Measurements from ENCODE around the gene MARCHF10. TPM values are rescaled to one million over a fixed set of nuclear protein-coding genes. Genes with fewer than 3 reads are reported as not detected.

The MARCHF10 gene
- total RNA-seq, 4 donors from 2014 or later: 0.33 to 0.52 (median 0.42) TPM; not detected in 1

DNA sequence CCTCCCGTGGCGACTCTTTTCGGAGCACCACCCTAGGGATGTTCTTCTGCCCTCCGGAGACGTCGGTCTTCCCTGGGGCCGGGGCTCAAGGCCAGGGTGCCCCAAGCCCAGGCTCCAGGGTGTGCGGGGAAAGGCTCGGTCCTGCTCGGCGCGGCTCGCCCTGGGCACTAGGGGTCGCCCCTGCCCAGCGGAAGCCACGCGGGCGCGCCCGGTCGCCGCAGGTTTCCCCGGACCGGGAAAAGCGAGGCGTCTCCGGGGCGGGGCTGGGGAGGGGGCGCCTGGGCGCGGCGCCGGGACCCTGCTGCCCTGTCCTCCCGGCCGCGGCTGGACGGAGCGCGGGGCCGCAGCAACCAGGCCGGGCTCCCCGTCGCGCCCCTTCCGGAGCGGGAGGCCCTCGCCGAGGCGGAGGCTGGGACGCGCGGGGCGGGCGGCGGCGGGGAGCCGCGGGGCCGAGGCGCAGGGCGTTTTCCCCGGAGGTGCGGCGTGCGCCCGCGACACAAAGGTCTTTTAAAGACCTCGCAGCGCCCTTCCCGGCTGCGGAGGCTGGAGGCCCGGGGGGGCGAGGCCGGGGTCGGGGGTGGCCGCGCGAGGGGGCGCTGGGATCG is 104.2 kb downstream of the MARCHF10 start:
- Histone ChIP-seq H3K27ac (replicated peaks in 1 of 4) (peak overlapping the region; percentile 61 to 82 (median 74)), H3K4me3 (peak overlapping the region; percentile 65 to 90 (median 72)), H3K4me1 (peaks cover 20 to 29% (median 26%) of the 10 kb centered on the region in 4 donors), H3K36me3 (no peaks in the 10 kb centered on the region), H3K9me3 (peaks cover 0 to 7% (median 5%) of the 10 kb centered on the region in 4 donors), H3K27me3 (peaks cover 0 to 5% (median 0%) of the 10 kb centered on the region in 4 donors)
- intact Hi-C loops (cut with DNase I): loop anchor here (1.0 to 10.0 kb wide), 3 partner anchors 265 to 702 kb away; no protein-coding TSS in a partner anchor
- TF ChIP-seq POLR2A (IDR thresholded peaks at IDR 0.05; ENCODE audit: low read depth): no peak
- TF ChIP-seq EP300 (IDR thresholded peaks at IDR 0.05): no peak
- TF ChIP-seq POLR2AphosphoS5 (IDR thresholded peaks at IDR 0.05): peak in 1 of 2 donors; percentile 29
- TF ChIP-seq, protein P1, sequence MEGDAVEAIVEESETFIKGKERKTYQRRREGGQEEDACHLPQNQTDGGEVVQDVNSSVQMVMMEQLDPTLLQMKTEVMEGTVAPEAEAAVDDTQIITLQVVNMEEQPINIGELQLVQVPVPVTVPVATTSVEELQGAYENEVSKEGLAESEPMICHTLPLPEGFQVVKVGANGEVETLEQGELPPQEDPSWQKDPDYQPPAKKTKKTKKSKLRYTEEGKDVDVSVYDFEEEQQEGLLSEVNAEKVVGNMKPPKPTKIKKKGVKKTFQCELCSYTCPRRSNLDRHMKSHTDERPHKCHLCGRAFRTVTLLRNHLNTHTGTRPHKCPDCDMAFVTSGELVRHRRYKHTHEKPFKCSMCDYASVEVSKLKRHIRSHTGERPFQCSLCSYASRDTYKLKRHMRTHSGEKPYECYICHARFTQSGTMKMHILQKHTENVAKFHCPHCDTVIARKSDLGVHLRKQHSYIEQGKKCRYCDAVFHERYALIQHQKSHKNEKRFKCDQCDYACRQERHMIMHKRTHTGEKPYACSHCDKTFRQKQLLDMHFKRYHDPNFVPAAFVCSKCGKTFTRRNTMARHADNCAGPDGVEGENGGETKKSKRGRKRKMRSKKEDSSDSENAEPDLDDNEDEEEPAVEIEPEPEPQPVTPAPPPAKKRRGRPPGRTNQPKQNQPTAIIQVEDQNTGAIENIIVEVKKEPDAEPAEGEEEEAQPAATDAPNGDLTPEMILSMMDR (IDR thresholded peaks at IDR 0.05): peak; percentile 85 to 94 (median 86)
- no peak for DNase-seq (ENCODE audit: extremely low spot score)
- 0% methylated on average over 1 of the region's 80 CpGs for WGBS

DNA sequence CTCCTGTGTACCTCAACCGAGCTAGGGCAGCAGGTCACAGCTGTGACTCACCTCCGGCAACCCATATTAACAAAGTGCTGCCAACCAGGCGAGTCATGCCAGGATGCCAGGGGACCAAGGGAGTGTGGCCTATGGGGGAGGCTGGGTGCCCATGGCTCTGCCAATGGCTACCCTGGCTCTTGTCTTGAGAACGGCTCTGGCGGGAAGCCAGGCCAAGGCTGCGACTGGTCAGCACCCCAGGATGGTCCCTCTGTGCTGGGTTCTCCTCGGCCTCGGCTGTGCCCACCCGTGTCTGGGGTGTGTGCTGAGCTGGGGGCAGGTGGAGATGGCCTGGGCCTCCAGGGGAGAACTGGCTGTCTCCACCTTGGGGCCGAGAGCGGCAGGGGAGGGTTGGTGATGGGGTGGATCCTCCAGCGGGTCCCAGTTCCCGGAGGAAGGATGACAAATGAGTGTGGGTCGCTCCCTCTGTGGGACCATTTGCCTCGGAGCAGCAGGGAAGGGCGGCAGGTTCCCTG is 104.8 kb downstream of the MARCHF10 start:
- intact Hi-C loops (cut with DNase I): loop anchor here (1.0 to 10.0 kb wide), 2 partner anchors 371 to 703 kb away; no protein-coding TSS in a partner anchor
- 33% methylated on average over 5 of the region's 16 CpGs for WGBS
- Histone ChIP-seq H3K4me1 (peaks cover 20 to 29% (median 26%) of the 10 kb centered on the region in 4 donors), H3K9me3 (peaks cover 0 to 1% (median 0%) of the 10 kb centered on the region in 4 donors), H3K36me3 (no peaks in the 10 kb centered on the region), H3K27me3 (peaks cover 0 to 5% (median 0%) of the 10 kb centered on the region in 4 donors), H3K27ac (replicated peaks in 1 of 4) (peak overlapping the region in 3 of 4 donors; percentile 61 to 82 (median 75)), H3K4me3 (peak overlapping the region; percentile 65 to 90 (median 72))
- TF ChIP-seq, protein P1 (IDR thresholded peaks at IDR 0.05): no peak
- TF ChIP-seq EP300 (IDR thresholded peaks at IDR 0.05) (no peak), POLR2A (IDR thresholded peaks at IDR 0.05; ENCODE audit: low read depth) (no peak), POLR2AphosphoS5 (IDR thresholded peaks at IDR 0.05) (no peak)
- no peak for DNase-seq (ENCODE audit: extremely low spot score)

DNA sequence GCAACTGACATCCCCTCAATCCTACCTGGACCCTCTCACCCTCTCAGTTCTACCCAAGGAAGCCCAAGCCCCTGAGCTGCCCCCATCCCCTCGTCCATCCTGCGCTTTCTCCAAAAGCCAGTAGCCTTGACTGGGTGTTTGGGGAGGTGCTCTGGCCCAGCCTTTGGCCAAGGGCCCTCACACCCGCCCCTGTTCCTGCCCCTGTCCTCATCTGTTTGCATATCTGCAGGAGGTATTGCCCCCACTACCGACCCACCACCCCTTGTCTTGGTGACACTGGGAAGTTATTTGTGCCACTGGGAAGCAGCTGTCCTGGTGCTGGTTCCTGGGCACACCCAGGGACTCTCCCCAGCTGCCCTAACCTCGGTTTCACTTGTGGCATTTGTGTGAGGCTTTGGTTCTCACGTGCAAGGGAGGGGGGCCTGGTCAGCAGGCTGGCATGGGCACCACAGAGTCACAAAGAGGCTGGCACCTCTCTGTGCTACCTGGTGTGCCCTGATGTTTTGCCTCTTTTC is 105.3 kb downstream of the MARCHF10 start:
- TF ChIP-seq EP300 (IDR thresholded peaks at IDR 0.05) (no peak), POLR2A (IDR thresholded peaks at IDR 0.05; ENCODE audit: low read depth) (no peak), POLR2AphosphoS5 (IDR thresholded peaks at IDR 0.05) (no peak)
- peaks cover 0 to 5% (median 0%) of the 10 kb centered on the region in 4 donors for H3K27me3 ChIP-seq
- WGBS: 73% methylated on average over 6 of the region's 6 CpGs
- H3K4me3 ChIP-seq: no peak overlapping the region
- no peaks in the 10 kb centered on the region for H3K9me3 ChIP-seq
- peaks cover 20 to 29% (median 26%) of the 10 kb centered on the region in 4 donors for H3K4me1 ChIP-seq
- H3K36me3 ChIP-seq: no peaks in the 10 kb centered on the region
- no peak for DNase-seq (ENCODE audit: extremely low spot score)
- no peak overlapping the region for H3K27ac ChIP-seq (replicated peaks in 1 of 4)
- intact Hi-C loops (cut with DNase I): loop anchor here (1.0 to 10.0 kb wide), 2 partner anchors 372 to 703 kb away; no protein-coding TSS in a partner anchor

DNA sequence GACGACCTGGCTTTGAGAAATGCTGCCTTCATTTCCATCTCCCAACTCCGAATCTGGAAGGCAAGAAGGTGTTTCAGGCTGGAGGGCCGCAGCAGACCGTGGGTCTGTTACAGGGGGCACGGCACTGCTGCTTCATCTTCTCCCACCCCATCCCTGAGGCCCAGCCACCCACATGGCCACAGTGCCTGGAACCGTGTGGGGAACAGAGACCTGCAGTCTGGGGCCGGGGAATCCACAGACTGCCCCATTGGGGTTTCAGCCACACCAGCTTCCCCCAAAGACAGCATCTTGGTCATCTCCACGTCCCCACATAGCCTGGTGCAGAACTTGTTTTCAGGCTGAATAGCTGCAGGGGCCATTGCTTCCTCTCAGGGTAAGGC is 106.4 kb downstream of the MARCHF10 start:
- Histone ChIP-seq H3K36me3 (no peaks in the 10 kb centered on the region), H3K4me1 (peaks cover 20 to 29% (median 25%) of the 10 kb centered on the region in 4 donors), H3K27ac (replicated peaks in 1 of 4) (no peak overlapping the region), H3K4me3 (no peak overlapping the region), H3K9me3 (no peaks in the 10 kb centered on the region), H3K27me3 (peaks cover 0 to 11% (median 0%) of the 10 kb centered on the region in 4 donors)
- no peak for DNase-seq (ENCODE audit: extremely low spot score)
- WGBS: 85% methylated on average over 7 of the region's 8 CpGs
- TF ChIP-seq POLR2A (IDR thresholded peaks at IDR 0.05; ENCODE audit: low read depth) (no peak), EP300 (IDR thresholded peaks at IDR 0.05) (no peak), POLR2AphosphoS5 (IDR thresholded peaks at IDR 0.05) (no peak)
- TF ChIP-seq, protein P1 (IDR thresholded peaks at IDR 0.05): no peak
- intact Hi-C loops (cut with DNase I): loop anchor here (10.0 kb wide), 1 partner anchor 373 kb away; no protein-coding TSS in a partner anchor
